ENCODE results near the gene MEN1.
A peak's percentile ranks its signal among the peaks of the same experiment; 100 is the strongest.

MEN1 gene

DNA sequence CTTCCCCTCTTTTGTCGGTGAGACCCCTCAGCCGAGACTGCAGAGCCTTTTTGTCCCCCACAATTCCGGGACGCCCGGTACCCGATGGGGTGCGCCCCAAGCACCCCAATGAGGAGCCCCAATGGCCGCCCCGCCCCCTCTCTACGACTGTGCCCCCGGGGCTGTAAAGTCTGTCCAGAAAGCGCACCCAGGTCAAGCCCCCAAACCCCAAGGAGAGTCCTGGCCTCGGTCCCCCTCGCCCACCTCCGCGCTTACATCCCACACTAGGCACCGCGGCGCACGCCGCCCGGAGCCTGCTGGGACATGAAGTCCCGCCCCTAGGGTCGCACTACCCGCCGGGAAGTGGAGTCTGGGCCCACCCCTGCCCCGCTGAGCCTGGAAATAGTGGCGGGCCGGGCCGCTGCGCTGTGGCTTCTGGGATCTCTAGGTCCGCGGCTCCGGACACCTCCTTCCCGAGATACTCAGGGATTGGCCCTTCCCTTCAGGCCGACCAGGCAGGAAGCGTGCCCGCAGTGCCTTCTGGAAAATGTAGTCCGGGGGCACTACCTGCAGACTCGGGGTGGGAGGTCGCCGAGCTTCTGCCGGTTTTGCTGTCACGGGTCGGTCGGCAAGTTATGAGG is at the start of gene MEN1:
MEN1 (minus strand) TSS at position 281 of the 620 bp plus-strand sequence. CDS start 442 bp downstream, outside the sequence.
- TF ChIP-seq GATA1 (IDR thresholded peaks at IDR 0.05; ENCODE audit: low read depth, low read length) (no peak), POLR2A (IDR thresholded peaks at IDR 0.05; ENCODE audit: low read length) (peak; percentile 55)
- DNase-seq, result peak; percentile 93 to 94

DNA sequence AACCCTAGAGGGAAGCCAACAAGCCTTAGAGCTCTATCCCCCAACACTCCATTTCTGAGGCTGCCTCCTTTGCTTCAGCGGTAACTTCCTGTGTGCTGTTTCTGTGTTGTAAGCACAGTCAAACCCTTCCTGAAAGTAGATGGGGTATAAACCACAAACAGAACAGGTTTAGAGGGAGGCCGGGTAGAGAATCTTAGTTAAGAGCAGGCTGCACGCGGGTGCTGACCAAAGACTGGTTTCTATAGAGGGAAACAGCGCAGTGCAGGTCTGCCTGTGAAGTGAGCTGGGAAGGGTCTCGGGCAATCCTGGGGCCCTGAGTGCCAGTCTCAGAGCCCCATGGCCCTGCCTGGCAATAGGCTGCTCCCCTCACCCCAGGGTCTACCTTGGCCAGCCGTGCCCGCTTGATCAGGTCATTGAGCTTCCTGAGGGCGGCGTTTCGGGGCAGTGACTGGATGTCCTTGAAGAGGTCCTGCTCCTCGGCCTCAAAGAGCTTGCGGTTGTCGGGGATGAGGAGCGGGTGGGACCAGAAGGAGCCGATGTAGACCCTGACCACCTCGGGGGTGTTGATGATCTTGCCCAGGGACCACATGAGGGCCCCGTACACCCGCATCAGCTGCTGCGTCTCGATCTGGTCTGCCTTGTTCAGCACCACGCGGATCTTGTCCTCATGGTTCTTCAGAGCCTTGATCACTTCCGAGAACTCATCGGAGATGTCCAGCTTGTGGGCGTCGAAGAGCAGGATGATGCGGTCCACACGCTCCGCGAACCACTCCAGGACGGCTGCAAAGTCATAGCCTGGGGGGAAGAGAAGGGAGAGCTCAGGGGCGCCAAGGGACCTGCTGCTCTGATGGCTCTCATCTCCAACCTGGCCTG is 49.4 kb upstream of the MEN1 start:
- DNase-seq, result no peak
- no peak for TF ChIP-seq GATA1 (IDR thresholded peaks at IDR 0.05; ENCODE audit: low read depth, low read length)
- TF ChIP-seq POLR2A (IDR thresholded peaks at IDR 0.05; ENCODE audit: low read length), result no peak

DNA sequence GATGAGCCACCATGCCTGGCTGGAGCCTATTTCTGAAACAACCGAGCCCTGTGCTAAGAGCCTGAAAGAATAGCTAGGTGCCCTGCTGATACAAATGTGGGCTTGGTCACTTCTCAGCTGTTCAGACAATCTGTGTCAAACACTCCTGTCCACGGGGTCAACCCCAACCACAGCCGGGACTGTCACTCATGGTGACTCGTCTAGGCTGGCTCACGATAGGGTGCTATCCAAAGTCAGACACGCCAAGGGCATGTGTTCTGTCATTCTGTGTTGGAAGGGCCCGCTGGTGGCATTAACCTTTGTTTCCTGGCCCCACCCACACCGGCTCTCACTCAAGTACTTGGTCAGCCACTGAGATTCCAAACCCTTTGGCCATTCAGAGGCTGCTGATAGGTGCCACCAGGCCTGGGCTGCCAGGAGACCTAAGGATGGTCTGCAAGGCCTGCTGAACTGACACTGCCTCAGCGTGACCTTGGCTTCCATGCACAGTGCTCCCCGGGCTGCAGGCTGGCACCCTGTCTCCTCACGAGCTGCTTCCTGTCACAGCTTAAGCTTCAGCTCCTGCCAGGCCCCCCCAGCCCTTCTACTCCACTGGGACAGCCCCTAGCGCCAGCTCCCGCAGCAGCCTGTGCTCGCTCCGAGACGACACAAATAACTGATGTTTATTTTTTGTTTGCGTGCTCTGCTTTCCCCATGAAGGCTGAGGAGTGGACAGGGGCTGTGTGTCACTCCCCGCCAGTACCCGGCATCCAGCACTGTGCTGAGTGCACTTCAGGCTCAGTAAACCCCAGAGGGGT is 48.3 kb upstream of the MEN1 start:
- no peak for TF ChIP-seq GATA1 (IDR thresholded peaks at IDR 0.05; ENCODE audit: low read depth, low read length)
- TF ChIP-seq POLR2A (IDR thresholded peaks at IDR 0.05; ENCODE audit: low read length), result no peak
- DNase-seq, result no peak

DNA sequence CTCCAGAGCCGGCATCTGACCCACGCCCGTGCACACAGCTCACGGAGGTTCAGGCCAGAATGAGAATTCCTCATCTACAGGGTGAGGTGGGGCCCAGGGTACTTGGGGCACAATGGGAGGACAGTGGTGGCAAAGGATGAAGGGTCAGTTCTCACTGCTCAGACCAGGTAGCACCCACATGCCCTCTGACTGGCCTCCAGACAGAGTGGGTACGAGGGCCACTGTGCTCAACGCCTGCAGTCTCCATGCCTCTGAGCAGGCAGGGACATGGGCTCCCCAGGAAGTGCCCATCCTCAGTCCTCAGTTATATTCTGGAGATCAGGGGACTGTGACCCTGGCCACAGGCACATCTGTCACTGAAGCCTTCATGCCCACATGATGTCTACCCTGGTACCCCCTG is 47.1 kb upstream of the MEN1 start:
- DNase-seq, result no peak
- no peak for TF ChIP-seq POLR2A (IDR thresholded peaks at IDR 0.05; ENCODE audit: low read length)
- no peak for TF ChIP-seq GATA1 (IDR thresholded peaks at IDR 0.05; ENCODE audit: low read depth, low read length)

DNA sequence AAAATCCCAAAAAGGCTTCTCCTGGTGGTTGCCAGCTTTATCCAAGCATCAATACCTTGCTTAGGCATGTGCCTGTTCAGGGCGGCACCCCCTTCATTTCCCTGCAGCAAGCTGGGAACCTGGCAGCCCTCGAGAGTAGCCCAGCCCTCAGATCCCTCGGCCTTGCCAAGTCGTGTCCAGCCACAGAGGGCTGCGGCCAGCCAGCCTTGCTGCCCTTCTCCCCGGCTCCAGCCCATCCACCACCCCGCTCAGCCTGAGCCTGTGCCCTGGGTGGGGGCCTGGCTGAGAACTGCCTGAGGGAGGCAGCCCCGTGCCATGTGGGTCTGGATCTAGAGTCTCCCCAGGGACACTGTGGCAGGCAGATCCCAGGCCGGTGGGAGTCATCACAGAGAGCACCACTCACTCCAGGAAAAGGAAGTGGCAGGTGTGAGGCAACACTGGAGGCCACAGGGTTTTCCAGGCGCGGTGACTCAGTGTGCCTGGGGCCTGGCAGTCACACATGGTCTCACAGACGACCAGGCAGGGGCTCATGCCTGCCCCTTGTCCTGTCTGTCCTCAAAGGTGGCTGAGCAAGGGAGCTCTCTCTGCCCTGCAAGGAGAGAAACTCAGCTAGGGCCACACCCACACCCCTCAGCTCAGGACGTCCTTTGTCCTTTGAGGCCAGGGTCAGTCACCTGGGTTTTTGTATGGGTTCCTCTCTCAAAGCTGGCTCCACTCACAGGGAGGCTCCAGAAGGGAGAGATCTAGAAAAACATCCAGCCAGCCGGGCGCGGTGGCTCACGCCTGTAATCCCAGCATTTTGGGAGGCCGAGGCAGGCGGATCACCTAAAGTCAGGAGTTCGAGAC is 46.3 kb upstream of the MEN1 start:
- DNase-seq, result peak in 1 of 2 experiments; percentile 43
- no peak for TF ChIP-seq GATA1 (IDR thresholded peaks at IDR 0.05; ENCODE audit: low read depth, low read length)
- no peak for TF ChIP-seq POLR2A (IDR thresholded peaks at IDR 0.05; ENCODE audit: low read length)

DNA sequence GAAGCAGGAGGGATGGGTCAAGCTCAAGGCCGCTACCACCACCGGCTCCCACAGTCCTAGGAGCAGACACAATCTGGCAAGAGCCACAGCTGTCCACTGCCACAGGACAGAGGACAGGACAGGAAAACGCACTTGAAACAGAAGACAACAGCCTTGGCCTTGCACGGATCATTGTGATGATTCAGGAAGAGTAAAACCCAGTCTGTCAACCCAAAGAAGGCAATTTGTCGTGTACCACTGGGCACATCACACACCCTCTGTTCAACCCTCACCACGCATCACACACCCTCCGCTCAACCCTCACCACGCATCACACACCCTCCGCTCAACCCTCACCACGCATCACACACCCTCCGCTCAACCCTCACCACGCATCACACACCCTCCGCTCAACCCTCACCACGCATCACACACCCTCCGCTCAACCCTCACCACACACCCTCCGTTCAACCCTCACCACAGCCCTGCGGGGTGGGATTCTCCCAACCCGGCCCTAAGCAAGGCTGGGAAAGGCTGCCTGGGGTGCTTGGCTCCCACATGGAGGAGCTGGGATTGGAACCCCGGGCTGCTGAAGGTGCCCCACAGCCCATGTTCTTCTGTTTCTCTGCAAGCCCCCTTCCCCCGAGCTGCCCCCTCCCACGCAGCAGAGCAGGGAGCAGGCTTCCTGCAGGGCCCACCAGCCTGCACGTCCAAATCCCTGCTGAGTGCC is 45.4 kb upstream of the MEN1 start:
- DNase-seq, result no peak
- no peak for TF ChIP-seq POLR2A (IDR thresholded peaks at IDR 0.05; ENCODE audit: low read length)
- no peak for TF ChIP-seq GATA1 (IDR thresholded peaks at IDR 0.05; ENCODE audit: low read depth, low read length)

DNA sequence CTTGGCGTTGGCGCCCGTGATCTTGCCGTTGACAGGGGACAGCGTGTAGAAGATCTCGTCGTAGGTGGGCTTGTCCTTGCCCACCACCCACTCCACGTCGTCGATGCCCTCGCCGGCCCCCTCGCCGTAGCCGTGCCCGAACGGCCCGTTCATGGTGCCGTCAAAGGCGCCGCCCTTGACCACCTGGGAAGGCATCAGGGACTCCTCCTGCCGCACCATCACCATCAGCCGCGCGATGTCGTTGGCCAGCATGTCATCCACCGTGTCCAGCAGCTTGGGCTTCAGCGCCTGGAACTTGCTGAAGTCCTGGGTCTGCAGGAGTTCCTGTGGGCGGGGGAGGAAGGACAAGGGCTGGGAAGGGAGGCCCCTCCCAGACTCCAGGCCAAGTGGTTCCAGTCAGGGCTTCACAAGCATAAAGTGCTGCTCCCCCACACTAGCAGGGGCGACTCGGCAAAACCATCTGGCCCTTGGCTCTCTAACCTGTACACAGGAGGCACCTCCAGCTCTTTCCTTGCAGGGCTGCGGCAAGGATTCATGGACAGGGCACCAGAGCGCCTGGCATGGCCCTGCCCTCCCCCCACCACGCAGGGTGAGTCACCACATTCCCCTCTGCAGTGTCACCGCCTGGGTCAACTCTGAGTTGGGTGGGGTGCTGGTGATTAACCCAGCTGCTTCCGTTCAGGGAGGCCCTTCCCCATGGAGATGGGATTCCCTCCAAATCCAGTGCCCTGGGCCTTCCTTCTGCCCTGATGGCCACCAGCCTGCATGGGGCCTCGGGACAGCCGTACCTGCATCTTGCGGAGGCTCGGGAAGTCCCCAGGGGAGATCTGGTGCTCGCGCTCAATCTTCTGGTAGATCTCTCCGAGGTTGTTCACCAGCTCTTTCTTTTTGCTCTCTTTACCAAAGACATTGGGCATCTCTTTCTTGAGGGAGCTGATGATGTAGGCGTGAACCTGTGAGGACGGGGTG is 44.5 kb upstream of the MEN1 start:
- DNase-seq, result peak; percentile 69 to 89
- TF ChIP-seq GATA1 (IDR thresholded peaks at IDR 0.05; ENCODE audit: low read depth, low read length), result no peak
- no peak for TF ChIP-seq POLR2A (IDR thresholded peaks at IDR 0.05; ENCODE audit: low read length)

DNA sequence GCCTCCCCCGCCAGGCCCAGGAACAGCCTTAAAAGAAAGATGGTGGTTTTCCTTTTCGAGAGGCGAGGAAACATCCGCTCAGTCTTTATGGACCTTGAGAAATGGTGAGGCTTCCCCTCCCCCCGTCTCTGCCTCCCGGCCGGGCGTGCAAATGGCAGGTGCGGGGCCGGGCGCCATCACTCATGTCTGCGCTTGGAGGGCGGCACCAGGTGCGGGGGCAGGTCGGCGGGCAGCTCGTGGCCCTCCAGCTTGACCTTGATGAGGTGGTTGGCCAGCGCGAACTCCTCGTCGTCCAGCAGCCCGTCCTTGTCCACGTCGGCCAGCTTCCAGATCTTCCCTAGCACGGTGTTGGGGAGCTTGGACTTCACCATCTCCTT is 43.8 kb upstream of the MEN1 start:
- TF ChIP-seq POLR2A (IDR thresholded peaks at IDR 0.05; ENCODE audit: low read length), result no peak
- TF ChIP-seq GATA1 (IDR thresholded peaks at IDR 0.05; ENCODE audit: low read depth, low read length), result no peak
- no peak for DNase-seq

DNA sequence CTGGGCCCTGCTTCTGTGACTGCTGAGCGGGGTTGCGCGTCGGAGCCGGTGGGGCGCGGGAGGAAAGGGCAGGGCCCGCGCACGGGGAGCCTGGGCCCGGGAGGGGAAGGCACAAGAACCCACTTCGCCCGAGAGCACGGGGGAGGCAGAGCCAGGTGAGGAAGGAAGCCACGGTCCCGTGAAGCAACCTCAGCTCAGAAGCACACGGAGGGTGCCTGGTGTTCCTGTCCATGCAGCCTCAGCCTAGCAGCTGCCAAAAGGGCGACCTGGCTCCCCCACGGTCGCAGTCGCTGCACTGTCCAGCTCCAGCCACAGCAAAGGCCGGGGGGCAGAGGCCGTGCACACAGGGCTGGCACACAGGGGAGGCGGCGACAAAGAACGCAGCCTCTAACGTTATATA is 43.4 kb upstream of the MEN1 start:
- TF ChIP-seq POLR2A (IDR thresholded peaks at IDR 0.05; ENCODE audit: low read length) (no peak), GATA1 (IDR thresholded peaks at IDR 0.05; ENCODE audit: low read depth, low read length) (no peak)
- DNase-seq, result no peak

DNA sequence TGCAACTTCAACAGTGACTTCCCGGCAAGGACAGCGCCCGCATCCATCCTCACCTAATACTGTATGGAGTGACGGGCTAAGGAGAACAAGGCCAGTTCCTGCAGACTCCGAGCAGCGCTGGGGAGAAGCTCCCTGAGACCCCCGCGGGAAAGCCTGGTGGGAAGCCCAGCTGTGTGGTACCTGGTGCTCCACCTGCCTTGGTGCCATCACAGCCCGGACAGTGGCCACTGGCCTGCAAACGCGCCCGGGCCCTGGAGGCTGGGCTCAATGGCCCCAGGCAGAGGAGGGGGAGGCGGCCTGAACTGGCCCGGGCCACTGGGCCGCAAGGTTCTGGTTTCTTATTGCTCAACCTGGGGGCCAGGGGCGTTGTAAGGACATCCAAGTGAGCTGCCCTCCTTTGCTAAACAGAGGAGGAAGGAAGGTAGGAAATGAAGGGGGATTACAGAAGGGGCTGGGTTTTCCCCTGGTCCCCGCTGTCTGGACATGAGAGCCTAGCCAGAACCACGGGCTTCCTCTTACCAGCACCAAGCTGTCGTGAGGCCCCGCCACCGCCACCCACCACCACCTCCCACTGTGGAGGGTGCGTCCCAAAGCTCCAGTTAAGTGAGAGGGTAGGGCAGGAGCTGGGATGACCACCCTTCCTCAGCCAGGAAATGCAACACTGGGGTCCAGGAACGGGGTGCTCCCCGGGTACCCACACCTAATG is 42.6 kb upstream of the MEN1 start:
- DNase-seq, result no peak
- no peak for TF ChIP-seq GATA1 (IDR thresholded peaks at IDR 0.05; ENCODE audit: low read depth, low read length)
- TF ChIP-seq POLR2A (IDR thresholded peaks at IDR 0.05; ENCODE audit: low read length), result no peak

DNA sequence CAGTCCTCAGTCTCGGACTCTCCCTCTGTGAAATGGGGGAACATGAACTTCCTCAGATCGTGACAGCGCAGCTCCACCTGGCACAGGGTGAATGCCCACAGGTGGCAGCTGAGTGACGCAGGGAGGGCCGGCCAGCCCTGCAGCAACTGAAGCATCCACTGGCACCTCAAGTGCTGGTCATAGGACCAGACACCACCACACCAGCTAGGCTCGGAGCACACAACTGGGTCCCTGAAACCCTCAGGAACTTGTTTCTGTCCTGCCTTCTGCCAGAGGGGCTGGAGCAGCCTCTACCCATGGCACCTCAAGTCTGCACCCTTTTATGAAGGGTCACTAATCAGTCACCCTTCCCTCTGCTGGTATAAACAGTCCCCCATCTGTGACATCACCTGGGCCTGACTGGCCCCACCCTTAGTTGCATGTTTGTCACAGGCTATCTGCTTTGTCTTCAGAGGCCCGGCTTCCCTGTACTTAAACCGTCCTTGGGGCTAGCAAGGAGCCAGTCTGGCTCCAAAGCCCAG is 41.5 kb upstream of the MEN1 start:
- DNase-seq, result peak; percentile 78 to 81
- TF ChIP-seq POLR2A (IDR thresholded peaks at IDR 0.05; ENCODE audit: low read length), result no peak
- no peak for TF ChIP-seq GATA1 (IDR thresholded peaks at IDR 0.05; ENCODE audit: low read depth, low read length)

Measured in erythroblast (primary cell).